Epithelial cell of esophagus (primary cell): Measurements from ENCODE around the gene MPL.

ENCODE experiments used
- DNase-seq: peaks from one replicate; pipeline ENCODE4 v3.0.0; 2010; ENCODE audit warnings: low read depth
- H3K4me3 ChIP-seq: 2 replicates; pipeline ENCODE4 v1.5.1; 2011; ENCODE audit warnings: mild to moderate bottlenecking, low read length, control low read depth
- TF ChIP-seq, protein P1 (sequence below): IDR thresholded peaks from 2 replicates; pipeline ENCODE4 v1.5.1; 2011; ENCODE audit warnings: low read depth, mild to moderate bottlenecking, low read length, control low read depth, inconsistent platforms; ENCODE audit not compliant: insufficient read depth; ENCODE audit errors: missing control alignments

MPL gene

DNA sequence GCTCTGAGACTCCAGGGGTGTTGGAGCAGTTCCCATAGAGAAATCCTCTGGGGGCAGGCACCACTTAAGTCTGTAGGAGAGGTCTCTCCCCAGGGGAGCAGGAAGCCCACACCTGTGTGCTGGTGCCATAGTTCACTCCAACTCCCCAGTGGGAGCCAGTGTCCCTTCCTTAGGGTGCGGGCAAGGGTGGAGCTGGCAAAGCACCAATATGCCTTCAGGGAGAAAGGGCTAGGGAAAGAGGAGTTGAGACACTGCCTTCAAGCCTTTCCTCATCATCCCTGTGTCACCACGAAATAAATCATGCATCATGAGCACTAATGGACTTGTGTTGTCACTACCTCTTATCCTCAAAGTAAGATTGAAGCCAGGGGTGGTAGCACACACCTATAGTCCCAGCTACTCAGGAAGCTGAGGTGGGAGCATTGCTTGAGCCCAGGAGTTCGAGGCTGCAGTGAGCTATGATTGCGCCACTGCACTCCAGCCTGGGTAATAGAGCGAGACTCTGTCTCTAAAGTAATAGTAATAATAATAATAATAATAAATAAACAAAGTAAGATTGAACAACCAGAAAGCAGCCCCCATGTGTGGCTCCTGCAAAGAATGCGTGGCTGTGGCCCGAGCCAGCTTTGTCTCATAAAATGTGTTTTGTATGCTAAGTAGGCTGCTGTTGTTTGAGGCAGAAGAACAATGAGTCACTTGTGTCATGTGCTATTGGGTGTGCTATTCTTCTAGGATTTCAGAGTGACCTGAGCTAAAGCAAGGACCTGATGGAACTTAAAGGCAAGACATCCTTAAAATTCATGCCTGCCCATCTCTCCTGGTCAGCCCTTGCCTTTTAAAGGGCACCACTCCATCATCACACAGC is 43.5 kb upstream of the MPL start:
- TF ChIP-seq, protein P1, sequence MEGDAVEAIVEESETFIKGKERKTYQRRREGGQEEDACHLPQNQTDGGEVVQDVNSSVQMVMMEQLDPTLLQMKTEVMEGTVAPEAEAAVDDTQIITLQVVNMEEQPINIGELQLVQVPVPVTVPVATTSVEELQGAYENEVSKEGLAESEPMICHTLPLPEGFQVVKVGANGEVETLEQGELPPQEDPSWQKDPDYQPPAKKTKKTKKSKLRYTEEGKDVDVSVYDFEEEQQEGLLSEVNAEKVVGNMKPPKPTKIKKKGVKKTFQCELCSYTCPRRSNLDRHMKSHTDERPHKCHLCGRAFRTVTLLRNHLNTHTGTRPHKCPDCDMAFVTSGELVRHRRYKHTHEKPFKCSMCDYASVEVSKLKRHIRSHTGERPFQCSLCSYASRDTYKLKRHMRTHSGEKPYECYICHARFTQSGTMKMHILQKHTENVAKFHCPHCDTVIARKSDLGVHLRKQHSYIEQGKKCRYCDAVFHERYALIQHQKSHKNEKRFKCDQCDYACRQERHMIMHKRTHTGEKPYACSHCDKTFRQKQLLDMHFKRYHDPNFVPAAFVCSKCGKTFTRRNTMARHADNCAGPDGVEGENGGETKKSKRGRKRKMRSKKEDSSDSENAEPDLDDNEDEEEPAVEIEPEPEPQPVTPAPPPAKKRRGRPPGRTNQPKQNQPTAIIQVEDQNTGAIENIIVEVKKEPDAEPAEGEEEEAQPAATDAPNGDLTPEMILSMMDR: no peak
- DNase-seq: peak; percentile 65
- H3K4me3 ChIP-seq: no peak overlapping the region

DNA sequence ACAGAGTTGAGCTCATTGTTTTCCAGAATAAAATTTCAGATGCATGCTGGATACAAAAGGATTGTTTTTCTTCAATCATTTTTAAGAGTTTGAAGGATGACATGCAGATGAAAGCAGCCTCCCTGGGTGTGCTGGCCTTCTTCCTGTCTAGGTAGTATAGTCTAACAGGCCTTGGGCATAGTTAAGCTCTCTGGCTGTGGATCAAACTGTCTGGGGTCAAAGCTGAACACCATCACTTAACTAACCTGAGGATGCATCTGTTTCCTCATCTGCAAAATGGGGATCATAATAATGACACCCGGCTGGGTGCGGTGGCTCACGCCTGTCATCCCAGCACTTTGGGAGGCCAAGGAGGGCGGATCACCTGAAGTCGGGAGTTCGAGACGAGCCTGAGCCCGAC is 42.9 kb upstream of the MPL start:
- no peak for DNase-seq
- no peak overlapping the region for H3K4me3 ChIP-seq
- TF ChIP-seq, protein P1: no peak

DNA sequence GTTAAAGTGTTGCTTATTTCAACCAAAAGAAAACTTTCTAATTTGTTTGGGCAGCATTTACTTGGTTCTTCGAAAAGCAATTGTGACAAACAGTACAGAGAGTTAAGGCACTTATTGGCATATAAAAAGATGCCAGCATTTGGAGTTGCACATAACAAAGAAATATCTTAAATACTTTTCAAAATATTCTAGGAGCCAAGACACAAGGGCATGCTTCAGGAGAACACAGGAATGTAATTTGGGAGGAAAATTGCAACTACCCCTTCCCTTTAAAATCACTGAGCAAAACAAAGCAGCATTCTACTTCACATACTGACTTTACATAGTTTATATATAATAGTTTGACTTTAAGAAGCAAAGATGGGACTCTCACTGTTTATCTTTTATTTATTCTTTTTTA is 41.4 kb upstream of the MPL start:
- TF ChIP-seq, protein P1: no peak
- no peak for DNase-seq
- no peak overlapping the region for H3K4me3 ChIP-seq

DNA sequence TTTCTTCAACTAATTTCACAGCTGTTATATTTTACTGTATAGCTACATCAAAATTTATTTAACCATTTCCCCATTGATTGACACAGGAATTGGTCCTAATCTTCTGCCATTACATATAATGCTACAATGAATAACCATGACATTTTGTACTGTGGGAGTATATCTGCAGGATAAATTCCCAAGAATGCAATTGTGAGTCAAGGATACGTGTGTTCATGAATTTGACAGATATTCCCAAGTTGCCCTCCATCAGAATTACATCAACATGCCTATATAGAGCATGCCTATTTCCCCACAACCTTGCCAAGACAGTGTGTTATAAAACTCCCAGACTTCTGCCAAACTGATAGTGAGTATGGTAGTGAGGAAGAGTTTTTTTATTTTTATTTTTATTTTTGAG is 39.6 kb upstream of the MPL start:
- TF ChIP-seq, protein P1: no peak
- no peak overlapping the region for H3K4me3 ChIP-seq
- DNase-seq: no peak

DNA sequence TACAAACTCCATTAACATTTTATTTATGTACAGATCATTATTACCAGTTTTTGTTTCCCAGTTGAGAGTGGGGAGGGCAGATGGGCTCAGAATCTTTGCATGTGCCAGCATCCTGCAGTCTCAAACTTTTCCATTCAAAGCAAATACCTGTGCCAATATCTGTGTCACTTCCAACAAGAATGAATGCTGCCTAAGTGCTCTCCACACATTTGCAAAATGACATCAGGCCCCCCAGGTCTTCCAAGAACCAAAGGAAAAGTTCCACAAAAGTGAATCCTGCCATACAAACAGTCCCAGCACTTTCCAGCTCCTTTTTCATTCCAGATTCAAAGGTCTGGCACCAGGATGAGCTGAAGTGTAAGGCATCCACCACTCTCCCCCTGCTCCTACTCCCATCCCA is 38.5 kb upstream of the MPL start:
- H3K4me3 ChIP-seq: no peak overlapping the region
- TF ChIP-seq, protein P1: no peak
- DNase-seq: no peak

DNA sequence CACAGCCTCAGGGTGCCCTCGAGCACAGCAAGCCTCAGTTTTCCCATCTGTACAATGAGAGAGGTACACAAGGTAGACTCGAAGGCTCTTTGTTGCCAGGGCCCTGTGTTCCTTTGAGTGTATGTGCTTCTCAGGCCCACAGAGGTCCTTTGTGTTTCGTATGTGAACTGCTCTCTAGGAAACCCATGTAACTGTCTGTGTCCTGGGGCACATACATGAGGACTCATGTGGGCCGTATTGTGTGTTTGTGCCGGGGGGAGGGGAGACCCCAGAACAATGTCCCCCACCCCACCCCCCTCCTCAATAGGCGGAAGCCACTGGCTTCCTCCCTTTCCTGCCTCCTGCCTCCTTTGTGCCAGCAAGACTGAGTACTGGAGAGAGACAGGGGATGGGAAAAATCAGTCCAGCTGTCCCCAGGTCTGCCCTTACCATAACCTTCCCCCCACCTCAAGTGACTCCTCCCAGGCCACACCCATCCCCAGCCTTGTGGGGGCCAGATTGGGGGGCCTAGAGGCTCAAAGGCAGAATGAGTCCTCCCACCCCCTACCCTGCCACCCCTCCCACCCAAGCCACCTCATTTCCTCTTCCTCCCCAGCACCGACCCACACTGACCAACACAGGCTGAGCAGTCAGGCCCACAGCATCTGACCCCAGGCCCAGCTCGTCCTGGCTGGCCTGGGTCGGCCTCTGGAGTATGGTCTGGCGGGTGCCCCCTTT is 37.1 kb upstream of the MPL start, which contains the start of gene TIE1:
Gene TIE1 (plus strand): TSS at position 605 of the 717 bp plus-strand sequence. CDS start 90 bp downstream, at position 695.
- TF ChIP-seq, protein P1: no peak
- H3K4me3 ChIP-seq: no peak within 1 kb of the TSS
- no peak for DNase-seq
